K562 (cell line): ENCODE measurements around the gene ATXN1. TPM values are rescaled to one million over a fixed set of nuclear protein-coding genes. Genes with fewer than 3 reads are reported as not detected.
A peak's percentile ranks its signal among the peaks of the same experiment; 100 is the strongest.

Experiments
- ARID3B ChIP-seq: fragments of 250-450 bp; sonication (Bioruptor Pico); IDR thresholded peaks from 2 replicates; pipeline ENCODE4 v1.4.0; 2020; ENCODE audit warnings: borderline replicate concordance
- ATF3 ChIP-seq, 2 experiments: fragments of 450-650 bp in 1 of 2; sonication (generic) in 1 of 2; formaldehyde crosslinking in 1 of 2; IDR thresholded peaks in 1 of 2; conservative IDR thresholded peaks in 1 of 2; 2 replicates each; pipeline versions ENCODE4 v1.6.1 to v1.8.1; 2016 to 2023; ENCODE audit warnings: mild to moderate bottlenecking in 2 of 2, moderate library complexity in 2 of 2, inconsistent platforms in 1 of 2, missing genetic modification reagents in 1 of 2
- ATF7 ChIP-seq: fragments of 450-650 bp; IDR thresholded peaks from 2 replicates; pipeline ENCODE4 v1.7.1; 2014; ENCODE audit warnings: mild to moderate bottlenecking, moderate library complexity
- BHLHE40 ChIP-seq: IDR thresholded peaks from 2 replicates; pipeline ENCODE4 v1.6.1; 2011; ENCODE audit warnings: low read length, improper control_type of control experiment
- CLOCK ChIP-seq: fragments of 250-450 bp; sonication (Bioruptor Pico); IDR thresholded peaks from 2 replicates; pipeline ENCODE4 v1.4.0; 2020; ENCODE audit warnings: mild to moderate bottlenecking, moderate library complexity, borderline replicate concordance
- E2F3 ChIP-seq: fragments of 250-450 bp; sonication (Bioruptor Pico); IDR thresholded peaks from 2 replicates; pipeline ENCODE4 v1.4.0; 2020; ENCODE audit warnings: mild to moderate bottlenecking
- EWSR1 ChIP-seq: fragments of 450-650 bp; IDR thresholded peaks from 2 replicates; pipeline ENCODE4 v1.6.1; 2018; ENCODE audit warnings: borderline replicate concordance, mild to moderate bottlenecking, low read depth, moderate library complexity; ENCODE audit not compliant: partially characterized antibody
- KDM1A ChIP-seq, 2 experiments: fragments of 450-650 bp; IDR thresholded peaks; 2 replicates each; pipeline ENCODE4 v1.6.1; 2016; ENCODE audit warnings: mild to moderate bottlenecking in 2 of 2
- KLF1 ChIP-seq: fragments of 450-650 bp; IDR thresholded peaks from 2 replicates; pipeline ENCODE4 v1.6.1; 2016; ENCODE audit warnings: missing genetic modification characterization, missing compliant biosample characterization
- TAF9B ChIP-seq: fragments of 450-650 bp; IDR thresholded peaks from 2 replicates; pipeline ENCODE4 v1.6.1; 2018; ENCODE audit warnings: mild to moderate bottlenecking; ENCODE audit not compliant: partially characterized antibody
- U2AF1 ChIP-seq: fragments of 200-400 bp; formaldehyde crosslinking; optimal IDR thresholded peaks from 2 replicates; pipeline ENCODE3; 2017; ENCODE audit warnings: mild to moderate bottlenecking, low read depth, low read length, moderate library complexity
- ZFP91 ChIP-seq: sonication (generic); formaldehyde crosslinking; IDR thresholded peaks from 2 replicates; pipeline ENCODE4 v1.8.0; 2022; ENCODE audit warnings: mild to moderate bottlenecking, missing genetic modification reagents
- ZNF121 ChIP-seq: sonication (generic); formaldehyde crosslinking; conservative IDR thresholded peaks from 2 replicates; pipeline ENCODE4 v1.8.0; 2022; ENCODE audit warnings: missing genetic modification reagents
- ZNF740 ChIP-seq, 3 experiments: fragments of 200-800 bp in 1 of 3; sonication (Bioruptor generic) in 1 of 3; sonication (generic) in 1 of 3; formaldehyde crosslinking in 1 of 3; IDR thresholded peaks; 2 replicates each; pipeline versions ENCODE4 v1.6.1 to v1.8.0; 2016 to 2022; ENCODE audit warnings: mild to moderate bottlenecking in 2 of 3, missing compliant biosample characterization in 2 of 3, missing genetic modification characterization in 2 of 3, missing genetic modification reagents in 1 of 3
- polyA plus RNA-seq, 8 experiments: library from polyadenylated mRNA; depleted of rRNA in 4 of 8; stranded (reverse) in 5 of 8; unstranded in 3 of 8; fragments of >200 nt; fragmentation: Nextera tagmentation in 2 of 8; fragmentation: Illumina TruSeq in 1 of 8; extraction: Ambion mirVana in 2 of 8; extraction: Trizol in 1 of 8; gene quantifications; 2 replicates each; pipeline versions ENCODE4 v1.2.1 to v1.2.3, GENCODE V29; 2011 to 2014; ENCODE audit warnings: inconsistent platforms in 1 of 8, missing spikeins in 1 of 8
- total RNA-seq, 7 experiments: library from RNA; depleted of rRNA in 6 of 7; stranded (reverse); fragments of >200 nt in 6 of 7; fragmentation: Illumina TruSeq in 2 of 7; extraction: Trizol in 2 of 7; gene quantifications; 2 replicates each; pipeline versions ENCODE4 v1.2.1 to v1.2.3, GENCODE V29; 2011 to 2021; ENCODE audit warnings: low replicate concordance in 1 of 7
- TF ChIP-seq, protein P1 (sequence below): sonication (generic); formaldehyde crosslinking; IDR thresholded peaks from 2 replicates; pipeline ENCODE4 v1.8.0; 2022; ENCODE audit warnings: missing genetic modification reagents, mild to moderate bottlenecking, borderline replicate concordance

The ATXN1 gene
- total and polyA plus RNA-seq, 9 of the 15 experiments (the other 6 are each of a cell fraction or from before 2014, with no cell fraction given) = under 0.01 to 1.2 (median 0.58) TPM

DNA sequence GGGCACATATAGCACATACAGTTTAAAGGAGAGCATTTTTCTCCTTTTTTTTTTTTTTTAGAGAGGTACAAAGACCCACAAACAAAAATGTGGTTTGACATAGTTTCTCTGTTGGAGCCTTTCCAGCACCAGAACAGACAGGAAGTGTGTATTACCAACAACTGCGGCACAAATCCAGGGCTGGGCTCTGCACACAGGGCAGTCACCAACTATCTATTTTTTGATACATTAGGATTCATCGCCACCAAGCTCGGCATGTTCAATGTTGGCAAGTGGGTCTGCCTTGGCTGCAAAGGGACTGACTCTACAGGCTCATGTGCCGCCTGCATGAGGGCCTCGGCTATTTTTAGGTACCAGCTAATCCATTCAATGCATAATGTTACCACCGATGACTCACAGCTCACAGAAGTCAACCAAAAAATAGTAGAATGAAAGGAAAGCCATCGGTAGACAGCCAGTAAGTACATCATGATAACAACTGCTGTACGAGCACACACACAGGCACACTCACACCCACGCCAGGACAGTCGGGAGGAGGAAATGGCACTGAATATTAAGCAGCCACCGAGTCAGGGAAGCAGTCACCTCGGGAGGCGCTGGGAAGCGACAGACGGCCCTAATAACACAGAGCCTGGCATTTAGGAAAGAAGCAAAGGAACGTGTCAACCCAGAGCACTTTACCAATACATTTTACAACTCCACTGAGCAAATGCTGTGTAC, 441.3 kb downstream of the ATXN1 start (continued):
- TF ChIP-seq ATF3 (IDR thresholded peaks at IDR 0.05) = peak; percentile 98
- TF ChIP-seq ATF3 (CRISPR knock-in tag; conservative IDR thresholded peaks at IDR 0.05) = peak; percentile 96
- TF ChIP-seq BHLHE40 = peak; percentile 88
- TF ChIP-seq E2F3 = no peak
- TF ChIP-seq EWSR1 = no peak
- TF ChIP-seq, protein P1, sequence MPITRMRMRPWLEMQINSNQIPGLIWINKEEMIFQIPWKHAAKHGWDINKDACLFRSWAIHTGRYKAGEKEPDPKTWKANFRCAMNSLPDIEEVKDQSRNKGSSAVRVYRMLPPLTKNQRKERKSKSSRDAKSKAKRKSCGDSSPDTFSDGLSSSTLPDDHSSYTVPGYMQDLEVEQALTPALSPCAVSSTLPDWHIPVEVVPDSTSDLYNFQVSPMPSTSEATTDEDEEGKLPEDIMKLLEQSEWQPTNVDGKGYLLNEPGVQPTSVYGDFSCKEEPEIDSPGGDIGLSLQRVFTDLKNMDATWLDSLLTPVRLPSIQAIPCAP = no peak
- no peak for TF ChIP-seq ZNF121 (CRISPR knock-in tag)
- peak; percentile 90 for TF ChIP-seq ATF7
- TF ChIP-seq KDM1A (IDR thresholded peaks at IDR 0.05) = no peak; a peak in 1 of 4 replicates
- TF ChIP-seq U2AF1 = no peak
- no peak for TF ChIP-seq ARID3B (CRISPR knock-in tag)
- no peak for TF ChIP-seq KLF1
- no peak for TF ChIP-seq ZNF740 (CRISPR knock-in tag; IDR thresholded peaks at IDR 0.05)
- no peak for TF ChIP-seq ZNF740 (tag; IDR thresholded peaks at IDR 0.05)
- peak; percentile 57 for TF ChIP-seq TAF9B
- TF ChIP-seq ZFP91 (CRISPR knock-in tag) = no peak
- no peak for TF ChIP-seq CLOCK
